K562 (cell line): ENCODE results near the gene SLC12A4.

Experiments used
- CEBPB ChIP-seq: fragments of 450-650 bp; IDR thresholded peaks from 2 replicates; pipeline ENCODE4 v1.6.1; 2016; ENCODE audit warnings: missing genetic modification characterization, missing compliant biosample characterization
- GATAD2B ChIP-seq: fragments of 450-650 bp; IDR thresholded peaks from 2 replicates; pipeline ENCODE4 v1.6.1; 2017; ENCODE audit warnings: mild to moderate bottlenecking, borderline replicate concordance
- SMAD3 ChIP-seq: fragments of 450-650 bp; formaldehyde crosslinking; conservative IDR thresholded peaks from 2 replicates; pipeline ENCODE4 v1.4.0; 2020; ENCODE audit warnings: mild to moderate bottlenecking
- SMARCC2 ChIP-seq: fragments of 450-650 bp; IDR thresholded peaks from 2 replicates; pipeline ENCODE4 v1.6.1; 2017; ENCODE audit warnings: antibody characterized with exemption, moderate library complexity, mild to moderate bottlenecking, low read depth
- ZFP36 ChIP-seq: fragments of 150-350 bp; IDR thresholded peaks from 2 replicates; pipeline ENCODE4 v1.6.1; 2018; ENCODE audit warnings: low read length, low read depth; ENCODE audit not compliant: partially characterized antibody
- ZNF311 ChIP-seq: fragments of 250-450 bp; sonication (Bioruptor Pico); IDR thresholded peaks from 2 replicates; pipeline ENCODE4 v1.4.0; 2020; ENCODE audit warnings: mild to moderate bottlenecking, moderate library complexity
- ZNF695 ChIP-seq: fragments of 450-650 bp; formaldehyde crosslinking; IDR thresholded peaks from 2 replicates; pipeline ENCODE4 v1.4.0; 2020; ENCODE audit warnings: mild to moderate bottlenecking, moderate library complexity
- TF ChIP-seq, protein P1 (sequence below): fragments of 450-650 bp; IDR thresholded peaks from 2 replicates; pipeline ENCODE4 v1.6.1; 2016; ENCODE audit warnings: borderline replicate concordance

DNA sequence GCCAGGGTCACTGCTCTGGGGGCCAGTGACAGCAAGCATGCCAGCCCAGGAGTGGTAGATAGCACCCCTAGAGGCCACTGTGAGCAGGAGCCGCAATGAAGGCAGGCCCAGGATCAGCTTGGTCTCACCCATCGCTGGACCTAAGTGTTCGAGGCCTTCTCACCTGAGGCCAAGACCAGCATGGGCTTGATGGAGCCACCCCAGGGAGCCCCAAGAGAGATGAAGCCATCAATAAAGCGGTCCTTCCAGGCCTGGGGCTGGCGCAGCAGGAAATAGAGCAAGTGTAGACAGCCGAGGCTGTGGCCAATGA is 26.3 kb downstream of the SLC12A4 start:
- TF ChIP-seq ZFP36 (peak; percentile 19), GATAD2B (no peak), CEBPB (tag) (no peak), SMARCC2 (no peak), SMAD3 (CRISPR knock-in tag) (no peak), ZNF695 (no peak), ZNF311 (no peak)
- TF ChIP-seq, protein P1, sequence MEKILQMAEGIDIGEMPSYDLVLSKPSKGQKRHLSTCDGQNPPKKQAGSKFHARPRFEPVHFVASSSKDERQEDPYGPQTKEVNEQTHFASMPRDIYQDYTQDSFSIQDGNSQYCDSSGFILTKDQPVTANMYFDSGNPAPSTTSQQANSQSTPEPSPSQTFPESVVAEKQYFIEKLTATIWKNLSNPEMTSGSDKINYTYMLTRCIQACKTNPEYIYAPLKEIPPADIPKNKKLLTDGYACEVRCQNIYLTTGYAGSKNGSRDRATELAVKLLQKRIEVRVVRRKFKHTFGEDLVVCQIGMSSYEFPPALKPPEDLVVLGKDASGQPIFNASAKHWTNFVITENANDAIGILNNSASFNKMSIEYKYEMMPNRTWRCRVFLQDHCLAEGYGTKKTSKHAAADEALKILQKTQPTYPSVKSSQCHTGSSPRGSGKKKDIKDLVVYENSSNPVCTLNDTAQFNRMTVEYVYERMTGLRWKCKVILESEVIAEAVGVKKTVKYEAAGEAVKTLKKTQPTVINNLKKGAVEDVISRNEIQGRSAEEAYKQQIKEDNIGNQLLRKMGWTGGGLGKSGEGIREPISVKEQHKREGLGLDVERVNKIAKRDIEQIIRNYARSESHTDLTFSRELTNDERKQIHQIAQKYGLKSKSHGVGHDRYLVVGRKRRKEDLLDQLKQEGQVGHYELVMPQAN: no peak
